ENCODE results near the gene PRKN.

The PRKN gene

GRCh38 chr6:161745594-161746141 lies 981.9 kb downstream of the PRKN start:
- no peak for DNase-seq

DNA sequence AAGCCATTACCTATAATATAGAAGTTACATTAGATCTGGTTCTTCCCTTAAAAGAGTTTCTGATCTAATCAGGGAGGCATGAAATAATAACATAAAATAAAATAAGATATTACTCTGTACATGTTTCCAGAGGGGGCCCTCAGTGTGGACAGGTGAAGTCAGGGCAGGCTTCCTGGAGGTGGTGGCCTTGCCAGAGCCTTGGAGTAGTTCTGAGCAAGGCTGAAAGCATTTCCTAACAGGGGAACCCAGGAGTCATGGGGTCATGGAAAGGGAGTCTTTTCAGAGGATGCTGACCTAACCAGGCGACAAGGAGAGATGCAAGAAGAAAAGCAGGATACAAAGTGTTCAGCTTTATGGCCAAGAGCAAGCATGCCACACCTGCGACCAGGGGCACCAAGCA lies 982.4 kb downstream of the PRKN start:
- DNase-seq = no peak

DNA sequence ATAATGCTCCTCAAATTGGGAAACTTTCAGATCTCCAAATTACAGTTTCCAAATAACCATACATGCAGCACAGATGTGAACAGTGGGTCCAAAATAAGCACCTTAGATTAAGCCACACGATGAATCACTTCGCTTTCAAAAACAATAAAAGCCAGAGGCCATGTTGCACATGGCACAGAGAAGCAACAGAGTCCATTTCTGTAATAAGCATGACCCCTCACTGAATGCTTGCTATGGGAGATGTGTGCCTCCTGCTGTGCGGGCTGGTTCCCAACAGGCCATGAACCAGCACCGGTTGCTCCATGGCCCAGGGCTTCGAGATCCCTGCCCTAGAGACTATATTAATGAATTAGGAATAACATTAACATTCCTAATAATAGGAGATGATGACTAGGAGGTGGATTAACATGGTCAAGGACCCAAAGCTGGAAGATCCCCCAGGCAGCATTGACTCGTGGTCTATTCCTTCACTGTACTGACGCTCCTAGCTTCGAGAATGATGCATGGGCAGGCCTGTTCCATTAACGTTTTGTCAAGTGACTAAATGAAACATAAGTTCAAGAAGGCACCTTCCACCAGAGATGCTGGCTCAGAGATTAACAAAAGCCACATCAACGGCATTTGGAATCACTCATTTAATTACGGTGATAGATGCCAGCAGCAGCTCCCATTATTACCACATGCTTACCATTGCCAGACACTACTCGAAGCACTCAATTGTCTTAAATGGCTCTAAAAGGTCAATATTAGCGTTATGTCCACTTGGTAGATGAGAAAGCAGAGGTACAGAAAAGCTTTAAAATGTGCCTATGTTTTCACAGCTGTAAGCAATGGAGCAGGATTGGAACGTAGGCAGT lies 983.1 kb downstream of the PRKN start:
- DNase-seq = no peak

DNA sequence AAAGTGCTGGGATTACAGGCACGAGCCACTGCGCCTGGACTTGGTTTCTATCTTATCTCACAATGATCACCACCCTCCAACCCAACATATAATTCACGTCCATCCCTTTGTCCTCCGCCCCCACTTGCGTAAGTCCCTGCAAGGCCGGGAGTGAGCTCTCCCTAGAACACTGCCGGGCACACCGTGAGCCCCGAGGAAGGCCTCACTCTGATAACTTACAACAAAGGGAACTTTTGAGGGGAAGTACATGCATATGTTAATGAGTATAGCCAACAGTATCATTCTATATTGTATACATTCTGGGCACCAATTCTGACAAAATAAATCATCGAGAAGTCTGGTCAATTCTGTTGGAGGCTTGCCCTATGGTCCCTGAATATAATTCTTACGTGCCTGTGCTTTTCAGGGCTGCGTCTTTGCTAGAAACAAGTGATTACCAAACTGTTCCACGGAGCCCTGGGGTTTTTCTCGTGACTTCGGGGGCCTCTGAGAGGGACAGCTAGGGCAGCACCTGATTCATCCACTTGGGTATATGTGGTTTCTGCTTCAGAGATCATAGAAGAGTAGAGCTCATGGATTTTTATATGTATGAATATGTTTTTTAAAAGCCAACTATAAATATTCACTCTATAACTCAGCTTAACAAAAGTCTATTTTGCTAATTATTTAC lies 983.9 kb downstream of the PRKN start:
- no peak for DNase-seq

GRCh38 chr6:161740486-161740885 lies 987.1 kb downstream of the PRKN start:
- DNase-seq = no peak

- no peak for DNase-seq
These were observed 990.7 kb downstream of the PRKN start for GRCh38 chr6:161736781-161737292.

GRCh38 chr6:161736326-161736725 lies 991.2 kb downstream of the PRKN start:
- no peak for DNase-seq

- DNase-seq = no peak
These were observed 995.0 kb downstream of the PRKN start for GRCh38 chr6:161732594-161732993.

GRCh38 chr6:161727083-161727833 lies 1000.3 kb downstream of the PRKN start:
- no peak for DNase-seq

- DNase-seq = no peak
These were observed 1005.2 kb downstream of the PRKN start for GRCh38 chr6:161722394-161722793.

DNA sequence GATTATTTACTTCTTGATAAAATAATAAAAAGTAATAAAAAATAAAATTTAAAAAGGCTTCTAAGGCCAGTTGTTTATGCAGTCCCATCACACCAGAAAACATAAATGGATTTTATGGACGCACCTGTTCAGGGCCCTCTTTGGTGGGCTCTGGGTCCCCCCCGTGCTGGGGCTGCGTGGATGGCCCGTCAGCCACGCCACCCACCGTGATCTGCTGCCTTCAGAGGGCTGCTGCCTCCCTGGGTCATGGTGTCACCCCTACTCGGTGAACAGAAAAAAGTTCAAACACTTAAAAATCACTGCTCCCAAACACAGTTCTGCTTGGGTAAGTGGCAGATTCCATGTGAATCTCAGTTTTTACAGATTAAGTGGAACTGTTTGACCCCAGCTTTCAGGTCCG lies 1006.1 kb downstream of the PRKN start:
- no peak for DNase-seq

GRCh38 chr6:161716176-161716575 lies 1011.4 kb downstream of the PRKN start:
- DNase-seq = no peak

- no peak for DNase-seq
These were observed 1015.6 kb downstream of the PRKN start for GRCh38 chr6:161711938-161712337.

DNA sequence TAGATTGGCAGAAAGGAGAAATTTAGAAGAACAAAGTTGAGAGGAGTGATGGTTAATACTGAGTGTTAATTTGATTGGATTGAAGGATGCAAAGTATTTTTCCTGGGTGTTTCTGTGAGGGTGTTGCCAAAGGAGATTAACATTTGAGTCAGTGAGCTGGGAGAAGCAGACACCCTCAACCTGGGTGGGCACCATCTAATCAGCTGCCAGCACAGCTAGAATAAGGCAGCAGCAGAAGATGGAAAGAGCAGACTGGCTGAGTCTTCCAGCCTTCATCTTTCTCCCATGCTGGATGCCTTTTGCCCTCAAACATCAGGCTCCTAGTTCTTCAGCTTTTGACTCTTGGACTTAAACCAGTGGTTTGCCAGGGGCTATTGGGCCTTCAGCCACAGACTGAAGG lies 1016.1 kb downstream of the PRKN start:
- DNase-seq = no peak

- DNase-seq = no peak
These were observed 1016.9 kb downstream of the PRKN start for GRCh38 chr6:161710698-161711097.

DNA sequence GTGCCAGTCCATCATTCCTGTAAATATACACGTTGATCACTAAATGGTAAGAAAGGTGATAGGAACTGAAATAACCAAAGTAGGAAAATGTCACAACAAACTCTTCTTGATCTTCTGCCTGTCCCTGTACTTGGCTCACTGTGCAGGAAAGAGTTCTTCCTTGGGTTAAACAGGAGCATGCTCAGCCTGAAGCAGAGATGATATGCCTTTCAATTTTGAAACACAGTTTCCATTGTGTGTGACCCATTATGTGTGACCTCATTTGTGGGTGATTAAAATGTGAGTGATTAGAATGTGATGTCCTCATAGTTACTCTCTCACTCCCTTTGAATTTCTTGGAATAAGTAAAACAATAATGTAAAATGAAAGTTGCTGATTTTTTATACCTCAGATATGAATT lies 1026.5 kb downstream of the PRKN start:
- DNase-seq = no peak

DNA sequence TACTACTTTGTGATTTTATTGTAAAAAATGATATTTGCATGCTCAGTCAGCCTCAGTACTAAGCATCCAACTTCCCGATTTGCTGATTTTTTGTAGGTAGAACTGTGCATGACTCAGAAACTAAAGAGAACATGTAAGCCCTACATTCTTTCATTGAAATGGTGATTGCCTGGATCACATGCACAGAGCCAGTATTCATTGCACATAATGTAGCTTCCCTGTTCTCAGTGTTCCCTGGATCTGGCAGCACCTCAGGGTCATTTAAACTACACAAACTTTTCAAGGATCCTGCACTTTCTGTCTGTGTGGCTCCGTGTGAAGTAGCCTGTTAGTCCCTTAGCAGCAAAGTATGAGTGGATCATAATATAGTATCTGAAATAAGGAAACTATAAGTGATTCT lies 1030.8 kb downstream of the PRKN start:
- no peak for DNase-seq

- no peak for DNase-seq
These were observed 1032.6 kb downstream of the PRKN start for GRCh38 chr6:161694995-161695394.

GRCh38 chr6:161686655-161687054 lies 1040.9 kb downstream of the PRKN start:
- no peak for DNase-seq

DNA sequence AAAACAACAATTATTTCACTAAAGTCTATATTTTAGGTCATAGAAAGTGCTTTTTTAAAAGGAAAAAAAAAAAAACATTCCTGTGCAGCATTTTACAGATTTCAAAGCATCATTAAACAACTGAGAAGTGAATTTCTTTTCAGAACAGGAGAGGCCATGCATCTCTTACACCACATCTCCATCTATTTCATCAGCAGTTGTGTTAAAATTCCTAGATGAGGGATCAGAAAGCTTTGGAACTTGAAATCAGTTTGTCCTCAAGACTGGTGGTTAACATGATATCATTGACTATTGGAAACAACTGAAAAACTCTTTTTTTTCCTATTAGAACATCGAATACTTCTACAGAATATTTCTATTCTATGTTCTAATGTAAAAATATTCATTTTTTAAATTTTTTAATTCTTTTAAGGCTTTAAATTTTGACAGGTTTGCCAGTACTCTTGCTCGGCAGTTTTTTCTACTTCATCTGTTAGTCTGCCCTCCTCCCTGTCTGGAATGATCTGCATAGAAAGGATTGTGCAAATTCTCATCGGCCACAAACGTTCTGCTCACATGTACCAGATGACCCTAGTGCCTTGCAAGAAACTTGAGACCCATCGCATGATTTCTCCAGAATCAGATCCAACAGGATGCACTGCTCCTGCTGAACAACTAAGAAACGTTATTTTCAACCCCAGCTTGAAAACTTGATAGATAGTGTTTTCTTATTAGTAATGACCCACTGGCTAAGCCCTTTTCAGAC lies 1042.7 kb downstream of the PRKN start:
- DNase-seq = no peak

GRCh38 chr6:161683400-161683799 lies 1044.2 kb downstream of the PRKN start:
- no peak for DNase-seq

DNA sequence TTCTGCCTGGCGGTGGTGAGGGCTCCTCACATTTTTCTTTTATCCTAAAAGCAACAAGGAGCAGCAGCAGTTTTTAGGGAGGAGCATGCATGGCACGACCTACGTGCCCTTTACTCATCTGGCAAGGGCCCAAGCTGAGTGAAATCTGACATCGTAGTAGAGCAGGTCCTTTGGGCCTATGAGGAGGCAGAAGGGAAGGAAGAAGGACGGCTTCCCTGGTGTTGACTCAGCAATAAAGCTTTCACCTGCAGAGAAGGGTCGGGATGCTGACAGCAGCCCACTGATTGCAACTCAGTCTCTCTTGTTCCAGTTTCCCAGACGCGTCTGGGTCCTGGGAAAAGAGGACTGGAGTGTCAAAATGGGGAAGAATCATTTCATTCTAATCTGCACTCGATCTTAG lies 1044.6 kb downstream of the PRKN start:
- no peak for DNase-seq
